A673 (cell line): ENCODE results near the gene MYL6B.

Experiments used
- EZH2 ChIP-seq: fragments of 200-600 bp; sonication (generic); IDR thresholded peaks from 2 replicates; pipeline ENCODE4 v1.6.1; 2017; ENCODE audit warnings: borderline replicate concordance, low read depth, mild to moderate bottlenecking, mixed read lengths, antibody characterized with exemption, low read length; ENCODE audit not compliant: poor library complexity, severe bottlenecking
- TF ChIP-seq, protein P1 (sequence below): fragments of 300-800, 200-600 bp; sonication (generic); conservative IDR thresholded peaks from 2 replicates; pipeline ENCODE4 v1.5.1; 2017; ENCODE audit warnings: low read depth, mild to moderate bottlenecking, antibody characterized with exemption, low read length, moderate library complexity, mixed read lengths

DNA sequence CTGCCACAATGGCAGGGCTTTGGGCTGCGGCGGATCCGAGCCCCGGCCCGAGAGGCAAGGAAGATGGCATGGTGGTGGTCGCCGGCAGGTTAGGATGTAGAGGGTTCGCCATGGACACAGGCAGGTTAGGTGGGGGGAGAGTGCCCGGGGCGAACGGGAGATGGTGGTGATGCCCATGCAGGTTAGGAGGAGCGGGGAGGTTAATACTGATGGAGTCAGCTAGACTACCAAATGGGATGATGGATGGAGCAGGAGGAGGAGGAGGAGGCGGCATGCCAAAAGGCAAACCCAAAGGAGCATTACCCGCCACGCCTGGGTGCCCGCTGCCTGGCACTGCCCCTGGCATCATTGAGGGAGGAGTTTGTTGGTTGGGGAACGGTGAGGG, 11.9 kb downstream of the MYL6B start:
- TF ChIP-seq, protein P1, sequence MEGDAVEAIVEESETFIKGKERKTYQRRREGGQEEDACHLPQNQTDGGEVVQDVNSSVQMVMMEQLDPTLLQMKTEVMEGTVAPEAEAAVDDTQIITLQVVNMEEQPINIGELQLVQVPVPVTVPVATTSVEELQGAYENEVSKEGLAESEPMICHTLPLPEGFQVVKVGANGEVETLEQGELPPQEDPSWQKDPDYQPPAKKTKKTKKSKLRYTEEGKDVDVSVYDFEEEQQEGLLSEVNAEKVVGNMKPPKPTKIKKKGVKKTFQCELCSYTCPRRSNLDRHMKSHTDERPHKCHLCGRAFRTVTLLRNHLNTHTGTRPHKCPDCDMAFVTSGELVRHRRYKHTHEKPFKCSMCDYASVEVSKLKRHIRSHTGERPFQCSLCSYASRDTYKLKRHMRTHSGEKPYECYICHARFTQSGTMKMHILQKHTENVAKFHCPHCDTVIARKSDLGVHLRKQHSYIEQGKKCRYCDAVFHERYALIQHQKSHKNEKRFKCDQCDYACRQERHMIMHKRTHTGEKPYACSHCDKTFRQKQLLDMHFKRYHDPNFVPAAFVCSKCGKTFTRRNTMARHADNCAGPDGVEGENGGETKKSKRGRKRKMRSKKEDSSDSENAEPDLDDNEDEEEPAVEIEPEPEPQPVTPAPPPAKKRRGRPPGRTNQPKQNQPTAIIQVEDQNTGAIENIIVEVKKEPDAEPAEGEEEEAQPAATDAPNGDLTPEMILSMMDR = no peak
- TF ChIP-seq EZH2 = no peak
